Measurements from ENCODE around the gene ZNF862.

ZNF862 gene

DNA sequence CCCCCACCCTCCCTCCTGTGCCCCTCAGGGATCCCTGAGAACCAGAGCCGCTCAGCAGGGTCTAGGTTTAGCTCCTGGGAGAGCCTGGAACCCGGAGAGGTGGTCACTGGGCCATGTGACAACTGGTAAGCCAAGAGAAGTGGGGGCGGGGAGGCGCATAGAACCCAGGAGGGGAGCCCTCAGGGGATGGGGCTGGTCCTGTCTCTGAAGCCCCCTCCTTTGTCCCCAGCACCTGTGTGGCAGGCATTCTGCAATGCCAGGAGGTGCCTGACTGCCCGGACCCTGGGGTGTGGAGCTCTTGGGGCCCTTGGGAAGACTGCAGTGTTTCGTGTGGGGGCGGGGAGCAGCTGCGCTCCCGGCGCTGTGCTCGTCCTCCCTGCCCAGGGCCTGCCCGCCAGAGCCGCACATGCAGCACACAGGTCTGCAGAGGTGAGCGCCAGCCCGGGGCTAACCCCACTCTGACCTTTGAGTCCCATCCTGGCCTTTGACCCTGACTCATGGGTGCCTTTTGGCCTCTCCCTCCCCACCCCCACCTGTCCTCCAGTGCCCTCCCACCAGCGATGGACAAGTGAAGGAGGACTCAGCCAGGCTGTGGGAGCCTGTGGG is 22.4 kb upstream of the ZNF862 start:
- no peak for ATAC-seq
- TF ChIP-seq ZC3H10 (CRISPR knock-in tag; IDR thresholded peaks at IDR 0.05) (no peak), ZNF8 (CRISPR knock-in tag; IDR thresholded peaks at IDR 0.05) (no peak), PPARA (CRISPR knock-in tag; IDR thresholded peaks at IDR 0.05; ENCODE audit: borderline replicate concordance) (no peak), ZFP30 (CRISPR knock-in tag; IDR thresholded peaks at IDR 0.05) (no peak), TOX (CRISPR knock-in tag; IDR thresholded peaks at IDR 0.05; ENCODE audit: borderline replicate concordance) (no peak), GLIS3 (CRISPR knock-in tag; IDR thresholded peaks at IDR 0.05) (no peak), OSR1 (CRISPR knock-in tag; IDR thresholded peaks at IDR 0.05) (no peak), SNAI2 (CRISPR knock-in tag; IDR thresholded peaks at IDR 0.05) (no peak), ARNTL (CRISPR knock-in tag; IDR thresholded peaks at IDR 0.05; ENCODE audit: borderline replicate concordance, low read depth) (no peak), ZNF70 (CRISPR knock-in tag; IDR thresholded peaks at IDR 0.05) (no peak), RARB (CRISPR knock-in tag; IDR thresholded peaks at IDR 0.05) (no peak)
- TF ChIP-seq, protein P1, sequence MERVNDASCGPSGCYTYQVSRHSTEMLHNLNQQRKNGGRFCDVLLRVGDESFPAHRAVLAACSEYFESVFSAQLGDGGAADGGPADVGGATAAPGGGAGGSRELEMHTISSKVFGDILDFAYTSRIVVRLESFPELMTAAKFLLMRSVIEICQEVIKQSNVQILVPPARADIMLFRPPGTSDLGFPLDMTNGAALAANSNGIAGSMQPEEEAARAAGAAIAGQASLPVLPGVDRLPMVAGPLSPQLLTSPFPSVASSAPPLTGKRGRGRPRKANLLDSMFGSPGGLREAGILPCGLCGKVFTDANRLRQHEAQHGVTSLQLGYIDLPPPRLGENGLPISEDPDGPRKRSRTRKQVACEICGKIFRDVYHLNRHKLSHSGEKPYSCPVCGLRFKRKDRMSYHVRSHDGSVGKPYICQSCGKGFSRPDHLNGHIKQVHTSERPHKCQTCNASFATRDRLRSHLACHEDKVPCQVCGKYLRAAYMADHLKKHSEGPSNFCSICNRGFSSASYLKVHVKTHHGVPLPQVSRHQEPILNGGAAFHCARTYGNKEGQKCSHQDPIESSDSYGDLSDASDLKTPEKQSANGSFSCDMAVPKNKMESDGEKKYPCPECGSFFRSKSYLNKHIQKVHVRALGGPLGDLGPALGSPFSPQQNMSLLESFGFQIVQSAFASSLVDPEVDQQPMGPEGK (CRISPR knock-in tag; IDR thresholded peaks at IDR 0.05; ENCODE audit: borderline replicate concordance), result no peak
- TF ChIP-seq, protein P2, sequence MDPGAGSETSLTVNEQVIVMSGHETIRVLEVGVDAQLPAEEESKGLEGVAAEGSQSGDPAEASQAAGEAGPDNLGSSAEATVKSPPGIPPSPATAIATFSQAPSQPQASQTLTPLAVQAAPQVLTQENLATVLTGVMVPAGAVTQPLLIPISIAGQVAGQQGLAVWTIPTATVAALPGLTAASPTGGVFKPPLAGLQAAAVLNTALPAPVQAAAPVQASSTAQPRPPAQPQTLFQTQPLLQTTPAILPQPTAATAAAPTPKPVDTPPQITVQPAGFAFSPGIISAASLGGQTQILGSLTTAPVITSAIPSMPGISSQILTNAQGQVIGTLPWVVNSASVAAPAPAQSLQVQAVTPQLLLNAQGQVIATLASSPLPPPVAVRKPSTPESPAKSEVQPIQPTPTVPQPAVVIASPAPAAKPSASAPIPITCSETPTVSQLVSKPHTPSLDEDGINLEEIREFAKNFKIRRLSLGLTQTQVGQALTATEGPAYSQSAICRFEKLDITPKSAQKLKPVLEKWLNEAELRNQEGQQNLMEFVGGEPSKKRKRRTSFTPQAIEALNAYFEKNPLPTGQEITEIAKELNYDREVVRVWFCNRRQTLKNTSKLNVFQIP (CRISPR knock-in tag; IDR thresholded peaks at IDR 0.05; ENCODE audit: borderline replicate concordance, low read depth), result no peak
- TF ChIP-seq, protein P3, sequence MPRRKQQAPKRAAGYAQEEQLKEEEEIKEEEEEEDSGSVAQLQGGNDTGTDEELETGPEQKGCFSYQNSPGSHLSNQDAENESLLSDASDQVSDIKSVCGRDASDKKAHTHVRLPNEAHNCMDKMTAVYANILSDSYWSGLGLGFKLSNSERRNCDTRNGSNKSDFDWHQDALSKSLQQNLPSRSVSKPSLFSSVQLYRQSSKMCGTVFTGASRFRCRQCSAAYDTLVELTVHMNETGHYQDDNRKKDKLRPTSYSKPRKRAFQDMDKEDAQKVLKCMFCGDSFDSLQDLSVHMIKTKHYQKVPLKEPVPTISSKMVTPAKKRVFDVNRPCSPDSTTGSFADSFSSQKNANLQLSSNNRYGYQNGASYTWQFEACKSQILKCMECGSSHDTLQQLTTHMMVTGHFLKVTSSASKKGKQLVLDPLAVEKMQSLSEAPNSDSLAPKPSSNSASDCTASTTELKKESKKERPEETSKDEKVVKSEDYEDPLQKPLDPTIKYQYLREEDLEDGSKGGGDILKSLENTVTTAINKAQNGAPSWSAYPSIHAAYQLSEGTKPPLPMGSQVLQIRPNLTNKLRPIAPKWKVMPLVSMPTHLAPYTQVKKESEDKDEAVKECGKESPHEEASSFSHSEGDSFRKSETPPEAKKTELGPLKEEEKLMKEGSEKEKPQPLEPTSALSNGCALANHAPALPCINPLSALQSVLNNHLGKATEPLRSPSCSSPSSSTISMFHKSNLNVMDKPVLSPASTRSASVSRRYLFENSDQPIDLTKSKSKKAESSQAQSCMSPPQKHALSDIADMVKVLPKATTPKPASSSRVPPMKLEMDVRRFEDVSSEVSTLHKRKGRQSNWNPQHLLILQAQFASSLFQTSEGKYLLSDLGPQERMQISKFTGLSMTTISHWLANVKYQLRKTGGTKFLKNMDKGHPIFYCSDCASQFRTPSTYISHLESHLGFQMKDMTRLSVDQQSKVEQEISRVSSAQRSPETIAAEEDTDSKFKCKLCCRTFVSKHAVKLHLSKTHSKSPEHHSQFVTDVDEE (CRISPR knock-in tag; IDR thresholded peaks at IDR 0.05), result no peak

DNA sequence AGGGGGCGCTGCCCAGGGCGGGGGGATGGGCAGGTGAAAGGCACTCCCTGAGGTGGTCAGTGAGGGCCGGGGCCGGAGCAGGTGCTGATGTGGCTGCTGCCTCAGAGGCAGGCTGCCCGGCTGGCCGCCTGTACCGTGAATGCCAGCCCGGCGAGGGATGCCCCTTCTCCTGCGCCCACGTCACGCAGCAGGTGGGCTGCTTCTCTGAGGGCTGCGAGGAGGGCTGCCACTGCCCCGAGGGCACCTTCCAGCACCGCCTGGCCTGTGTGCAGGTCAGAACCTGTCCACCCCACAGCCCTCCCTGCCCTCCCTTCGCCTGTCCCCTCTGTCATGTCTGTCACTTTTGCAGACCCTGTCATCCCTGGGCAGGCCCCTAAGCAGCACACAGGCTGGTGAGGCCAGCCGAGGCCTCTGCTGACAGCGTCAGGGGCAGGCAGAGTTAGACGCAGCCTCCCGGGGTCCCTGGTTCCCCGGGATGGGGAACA is 21.9 kb upstream of the ZNF862 start:
- TF ChIP-seq ARNTL (CRISPR knock-in tag; IDR thresholded peaks at IDR 0.05; ENCODE audit: borderline replicate concordance, low read depth) (no peak), GLIS3 (CRISPR knock-in tag; IDR thresholded peaks at IDR 0.05) (no peak), TCF4 (CRISPR knock-in tag; IDR thresholded peaks at IDR 0.05; ENCODE audit: borderline replicate concordance) (no peak), ZFP3 (CRISPR knock-in tag; IDR thresholded peaks at IDR 0.05) (no peak), ZNF8 (CRISPR knock-in tag; IDR thresholded peaks at IDR 0.05) (no peak), ESRRG (CRISPR knock-in tag; IDR thresholded peaks at IDR 0.05) (no peak), ISL1 (CRISPR knock-in tag; IDR thresholded peaks at IDR 0.05) (no peak), SNAI2 (CRISPR knock-in tag; IDR thresholded peaks at IDR 0.05) (no peak), ZNF565 (CRISPR knock-in tag; conservative IDR thresholded peaks at IDR 0.05; ENCODE audit: low read depth) (no peak), OSR1 (CRISPR knock-in tag; IDR thresholded peaks at IDR 0.05) (no peak), CSDC2 (CRISPR knock-in tag; IDR thresholded peaks at IDR 0.05) (no peak), ZFP30 (CRISPR knock-in tag; IDR thresholded peaks at IDR 0.05) (no peak)
- TF ChIP-seq, protein P2 (CRISPR knock-in tag; IDR thresholded peaks at IDR 0.05; ENCODE audit: borderline replicate concordance, low read depth), result no peak
- TF ChIP-seq, protein P4, sequence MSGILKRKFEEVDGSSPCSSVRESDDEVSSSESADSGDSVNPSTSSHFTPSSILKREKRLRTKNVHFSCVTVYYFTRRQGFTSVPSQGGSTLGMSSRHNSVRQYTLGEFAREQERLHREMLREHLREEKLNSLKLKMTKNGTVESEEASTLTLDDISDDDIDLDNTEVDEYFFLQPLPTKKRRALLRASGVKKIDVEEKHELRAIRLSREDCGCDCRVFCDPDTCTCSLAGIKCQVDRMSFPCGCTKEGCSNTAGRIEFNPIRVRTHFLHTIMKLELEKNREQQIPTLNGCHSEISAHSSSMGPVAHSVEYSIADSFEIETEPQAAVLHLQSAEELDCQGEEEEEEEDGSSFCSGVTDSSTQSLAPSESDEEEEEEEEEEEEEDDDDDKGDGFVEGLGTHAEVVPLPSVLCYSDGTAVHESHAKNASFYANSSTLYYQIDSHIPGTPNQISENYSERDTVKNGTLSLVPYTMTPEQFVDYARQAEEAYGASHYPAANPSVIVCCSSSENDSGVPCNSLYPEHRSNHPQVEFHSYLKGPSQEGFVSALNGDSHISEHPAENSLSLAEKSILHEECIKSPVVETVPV (CRISPR knock-in tag; IDR thresholded peaks at IDR 0.05), result no peak
- TF ChIP-seq, protein P3 (CRISPR knock-in tag; IDR thresholded peaks at IDR 0.05), result no peak
- TF ChIP-seq, protein P1 (CRISPR knock-in tag; IDR thresholded peaks at IDR 0.05; ENCODE audit: borderline replicate concordance), result no peak
- ATAC-seq, result no peak

Measured in SK-N-SH treated with all-trans-retinoic acid at 6 μM for 48 hours (cell line).